Embryonic facial prominence (tissue), 1 donor: ENCODE data around the gene CHADL.
A peak's percentile ranks its signal among the peaks of the same experiment; 100 is the strongest.
"Not testable (repeated sequence)": the region's sequence is repeated elsewhere in the genome, so short reads cannot be mapped to it uniquely, and the experiment has no call there.

Experiments
- DNase-seq: peaks from one replicate; pipeline ENCODE4 v3.0.0-alpha.2; 2016; ENCODE audit errors: extremely low spot score

Gene CHADL, protein sequence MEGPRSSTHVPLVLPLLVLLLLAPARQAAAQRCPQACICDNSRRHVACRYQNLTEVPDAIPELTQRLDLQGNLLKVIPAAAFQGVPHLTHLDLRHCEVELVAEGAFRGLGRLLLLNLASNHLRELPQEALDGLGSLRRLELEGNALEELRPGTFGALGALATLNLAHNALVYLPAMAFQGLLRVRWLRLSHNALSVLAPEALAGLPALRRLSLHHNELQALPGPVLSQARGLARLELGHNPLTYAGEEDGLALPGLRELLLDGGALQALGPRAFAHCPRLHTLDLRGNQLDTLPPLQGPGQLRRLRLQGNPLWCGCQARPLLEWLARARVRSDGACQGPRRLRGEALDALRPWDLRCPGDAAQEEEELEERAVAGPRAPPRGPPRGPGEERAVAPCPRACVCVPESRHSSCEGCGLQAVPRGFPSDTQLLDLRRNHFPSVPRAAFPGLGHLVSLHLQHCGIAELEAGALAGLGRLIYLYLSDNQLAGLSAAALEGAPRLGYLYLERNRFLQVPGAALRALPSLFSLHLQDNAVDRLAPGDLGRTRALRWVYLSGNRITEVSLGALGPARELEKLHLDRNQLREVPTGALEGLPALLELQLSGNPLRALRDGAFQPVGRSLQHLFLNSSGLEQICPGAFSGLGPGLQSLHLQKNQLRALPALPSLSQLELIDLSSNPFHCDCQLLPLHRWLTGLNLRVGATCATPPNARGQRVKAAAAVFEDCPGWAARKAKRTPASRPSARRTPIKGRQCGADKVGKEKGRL

DNA sequence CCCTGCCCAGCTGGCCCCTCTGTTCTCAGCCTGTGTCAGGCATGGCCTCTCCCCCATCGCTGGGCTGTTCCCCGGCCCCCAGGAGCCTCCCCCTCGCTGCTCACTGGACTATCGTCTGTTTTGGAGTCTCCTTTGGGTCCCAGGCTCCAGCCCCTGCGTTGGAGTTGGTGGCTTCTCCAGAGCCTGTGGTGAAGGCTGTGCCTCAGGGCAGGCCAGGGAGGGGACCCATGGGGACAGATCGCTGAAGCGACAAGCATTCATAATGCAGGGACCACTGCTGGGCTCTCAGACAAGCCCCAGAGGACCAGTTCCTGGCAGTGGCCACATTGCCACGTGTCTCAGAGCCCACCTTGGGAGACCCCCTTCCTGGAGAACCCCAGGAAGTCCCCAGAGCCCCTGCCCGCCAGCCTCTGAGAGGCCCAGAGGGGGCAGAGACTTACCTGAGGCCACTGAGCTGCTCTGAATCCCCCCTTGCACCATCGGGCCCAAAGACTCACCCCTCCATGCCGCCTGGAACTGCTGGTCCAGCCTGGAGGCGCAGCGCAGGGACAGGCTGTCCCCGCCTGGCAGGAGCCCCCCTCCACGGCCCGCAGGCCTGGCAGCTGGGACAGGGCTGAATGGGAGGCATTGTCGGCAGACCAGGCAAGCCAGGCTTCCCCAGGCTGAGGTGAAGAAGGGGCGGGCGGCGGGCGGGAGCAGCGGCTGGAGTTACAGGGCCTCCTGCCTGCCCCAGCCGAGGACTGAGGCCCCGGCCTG lies at the start of gene CHADL:
TSS of gene CHADL (minus strand) at position 555 of the 756 bp plus-strand sequence. CDS start at position 505, 50 bp downstream.
- no peak for DNase-seq

DNA sequence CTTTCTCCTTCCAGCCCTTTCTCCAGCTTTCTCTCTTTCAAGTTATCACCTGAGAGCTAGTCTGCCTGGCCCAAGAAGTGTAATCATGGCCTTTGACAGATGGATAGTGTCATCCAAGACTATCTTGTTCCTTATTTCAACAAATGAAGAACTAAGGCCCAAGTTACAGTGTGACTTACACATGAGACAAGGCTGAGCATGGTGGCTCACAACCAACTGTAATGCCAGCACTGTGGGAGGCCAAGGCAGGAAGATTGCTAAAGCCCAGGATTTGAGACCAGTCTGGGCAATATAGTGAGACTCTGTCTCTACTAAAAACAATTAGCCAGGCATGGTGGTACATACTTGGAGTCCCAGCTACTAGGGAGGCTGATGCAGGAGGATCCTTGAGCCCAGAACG lies 48.9 kb upstream of the CHADL start:
- DNase-seq = no peak

DNA sequence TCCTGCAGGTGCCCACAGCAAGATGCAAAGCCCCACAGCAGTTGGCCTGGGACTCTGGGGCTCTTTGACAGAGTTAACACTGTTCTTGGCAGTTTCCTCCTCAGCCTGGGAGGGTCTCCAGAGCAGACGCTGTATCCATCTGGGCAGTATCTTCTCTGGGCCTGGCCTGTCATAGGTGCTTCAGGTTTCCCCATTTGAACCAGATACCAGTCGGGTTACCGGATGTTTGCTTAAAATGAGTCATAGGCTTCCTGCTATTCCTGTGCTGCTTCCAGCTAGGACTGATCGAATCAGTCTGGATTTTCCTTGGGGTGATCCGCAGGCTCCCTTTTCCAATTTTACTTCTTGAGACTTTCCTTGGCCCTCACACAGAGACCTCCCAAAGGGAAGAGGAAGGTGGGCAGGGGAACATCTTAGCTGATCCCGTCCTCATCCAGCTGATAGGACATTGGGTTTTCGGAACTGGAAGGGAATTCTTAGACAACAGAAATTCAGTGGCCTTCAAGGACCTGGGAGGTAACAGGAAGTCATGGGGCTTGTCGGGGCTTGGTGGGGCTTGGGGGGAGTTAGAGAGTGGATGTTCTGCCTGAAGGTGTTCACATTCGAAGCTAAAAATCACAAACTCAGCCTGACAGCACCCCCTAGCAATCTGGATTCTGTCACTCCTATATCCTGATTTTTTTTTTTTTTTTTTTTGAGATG lies 47.7 kb upstream of the CHADL start:
- no peak for DNase-seq

DNA sequence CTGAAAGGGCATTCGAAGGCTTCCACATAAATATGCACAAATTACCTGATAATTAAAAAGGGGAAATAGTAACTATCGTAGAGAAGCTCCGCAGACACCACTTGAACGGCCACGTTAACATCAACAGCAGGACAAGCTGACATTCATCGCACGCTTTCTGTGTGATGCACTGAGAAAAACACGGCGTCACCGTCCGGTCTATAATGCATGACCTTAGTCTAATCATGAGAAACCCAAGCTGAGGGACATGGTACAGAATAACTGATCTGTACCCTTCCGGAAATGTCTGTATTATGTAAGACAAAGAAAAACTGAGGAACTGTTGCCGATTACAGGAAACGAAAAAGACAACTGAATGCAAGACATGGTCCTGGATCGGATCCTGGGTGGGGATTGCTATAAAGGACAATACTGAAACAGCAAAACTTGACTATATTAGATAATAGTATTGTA lies 45.9 kb upstream of the CHADL start:
- DNase-seq = no peak

GRCh38 chr22:41285820-41286638 lies 45.3 kb upstream of the CHADL start, which contains the start of gene RANGAP1:
TSS of gene RANGAP1 (minus strand) at chr22:41286187. CDS start at chr22:41281044, 5,143 bp downstream.
- DNase-seq = peak; percentile 97

GRCh38 chr22:41285441-41285819 lies 44.7 kb upstream of the CHADL start:
- no peak for DNase-seq

DNA sequence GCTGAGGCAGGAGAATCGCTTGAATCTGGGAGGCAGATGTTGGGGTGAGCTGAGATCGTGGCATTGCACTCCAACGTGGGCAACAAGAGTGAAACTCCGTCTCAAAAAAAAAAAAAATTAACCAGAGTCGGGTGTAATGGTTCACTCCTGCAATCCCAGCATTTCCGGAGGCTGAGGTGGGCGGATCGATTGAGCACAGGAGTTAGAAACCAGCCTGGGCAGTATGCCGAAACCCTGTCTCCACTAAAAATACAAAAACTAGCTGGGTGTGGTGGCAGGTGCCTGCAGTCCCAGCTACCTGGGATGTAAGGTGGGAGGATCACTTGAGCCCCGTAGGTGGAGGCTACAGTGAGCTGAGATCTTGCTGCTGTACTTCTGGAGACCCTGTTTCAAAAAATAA lies 43.7 kb upstream of the CHADL start:
- DNase-seq = no peak

- DNase-seq = no peak
These were observed 40.1 kb upstream of the CHADL start for GRCh38 chr22:41280854-41281253.

DNA sequence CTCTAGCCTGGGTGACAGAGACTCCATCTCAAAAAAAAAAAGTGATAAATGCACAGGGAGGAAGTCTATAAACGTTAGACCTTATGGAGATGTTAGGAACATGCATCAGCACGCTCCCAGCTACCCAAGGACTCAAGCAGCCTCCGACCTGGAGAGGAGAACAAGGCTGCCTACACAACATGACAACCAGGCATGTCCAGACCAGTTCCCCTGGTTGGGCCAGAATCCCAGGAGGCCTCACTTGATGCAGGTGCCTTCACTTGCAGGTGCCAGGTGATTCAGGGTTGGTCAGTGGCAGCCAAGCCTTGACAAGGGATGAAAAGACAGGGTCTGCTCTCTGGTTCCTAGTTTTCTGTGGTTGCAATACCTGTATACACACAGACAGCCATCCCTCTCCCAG lies 39.3 kb upstream of the CHADL start:
- DNase-seq = no peak

DNA sequence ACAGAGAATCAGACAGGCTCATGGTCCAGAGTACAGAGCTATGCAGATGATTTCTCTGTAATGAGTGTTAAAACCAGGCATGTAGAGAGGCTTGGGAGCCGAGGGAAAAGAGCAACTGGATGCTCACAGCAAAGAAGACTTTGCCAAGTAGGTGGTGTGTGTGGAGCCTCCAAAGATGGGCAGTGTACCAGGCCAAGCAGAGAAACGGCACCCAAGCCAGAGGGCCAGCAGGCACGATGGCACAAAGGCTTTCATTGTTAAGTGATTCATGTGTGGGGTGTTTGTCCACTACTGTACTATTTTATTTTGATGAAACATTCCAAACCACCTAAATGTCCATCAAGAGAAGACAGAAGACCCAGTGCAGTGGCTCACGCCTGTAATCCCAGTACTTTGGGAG lies 34.1 kb upstream of the CHADL start:
- no peak for DNase-seq

DNA sequence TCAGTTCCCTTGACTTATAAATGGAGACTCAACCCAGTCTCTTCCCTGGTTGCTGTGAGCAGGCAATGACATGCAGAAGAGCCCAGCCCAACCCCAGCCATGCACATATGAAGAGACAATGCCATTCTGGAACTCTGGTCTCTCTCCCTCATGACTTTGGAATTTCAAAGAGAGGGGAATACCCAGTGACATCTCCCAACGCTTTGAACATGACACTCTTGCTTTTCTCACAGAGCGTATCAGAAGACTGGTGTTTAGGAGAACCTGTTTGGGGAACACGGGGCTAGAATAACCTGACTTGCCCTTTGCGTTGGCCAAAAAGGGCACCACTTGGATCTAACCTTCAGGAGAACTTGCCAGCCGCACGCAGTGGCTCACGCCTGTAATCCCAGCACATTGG lies 32.4 kb upstream of the CHADL start:
- no peak for DNase-seq

DNA sequence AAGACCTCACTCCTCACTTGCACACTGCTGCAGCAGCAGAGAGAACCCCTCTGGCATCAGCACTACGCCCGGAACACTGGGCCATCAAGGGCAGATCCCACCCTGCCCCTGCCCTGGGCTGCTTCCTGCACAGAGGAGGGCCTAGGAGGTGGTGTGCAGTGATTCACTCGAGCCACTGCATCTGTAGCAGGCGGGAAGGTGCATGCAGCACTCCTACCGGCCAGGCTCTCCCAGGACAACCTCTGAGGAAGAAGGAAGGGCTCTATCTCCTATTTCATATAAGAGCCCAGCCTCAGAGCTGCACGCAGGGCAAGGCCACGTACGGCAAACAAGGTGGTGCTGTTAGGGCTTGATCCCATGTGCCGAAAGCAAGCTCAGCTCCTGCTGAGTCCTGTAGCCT lies 31.1 kb upstream of the CHADL start:
- no peak for DNase-seq

DNA sequence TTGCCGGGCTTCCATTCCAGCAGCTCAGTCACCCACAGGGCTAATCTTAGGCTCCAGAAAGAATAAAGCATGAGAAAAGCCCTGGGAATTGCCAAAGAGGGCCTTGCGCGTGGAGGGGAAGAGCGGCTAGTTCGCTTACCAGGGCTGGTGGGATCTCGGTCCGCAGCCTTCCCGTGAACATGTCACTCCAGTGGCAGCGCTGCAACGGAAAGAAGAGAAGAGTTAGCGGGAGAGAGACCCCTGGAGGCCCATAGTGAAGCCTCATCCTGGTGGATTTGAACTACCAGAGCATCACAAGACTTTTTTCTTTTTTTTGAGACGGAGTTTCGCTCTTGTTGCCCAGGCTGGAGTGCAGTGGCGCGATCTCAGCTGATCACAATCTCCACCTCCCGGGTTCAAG lies 27.2 kb upstream of the CHADL start:
- no peak for DNase-seq

GRCh38 chr22:41264408-41264941 lies 23.7 kb upstream of the CHADL start:
- no peak for DNase-seq

- DNase-seq = no peak
These were observed 23.0 kb upstream of the CHADL start for GRCh38 chr22:41263704-41264103.

DNA sequence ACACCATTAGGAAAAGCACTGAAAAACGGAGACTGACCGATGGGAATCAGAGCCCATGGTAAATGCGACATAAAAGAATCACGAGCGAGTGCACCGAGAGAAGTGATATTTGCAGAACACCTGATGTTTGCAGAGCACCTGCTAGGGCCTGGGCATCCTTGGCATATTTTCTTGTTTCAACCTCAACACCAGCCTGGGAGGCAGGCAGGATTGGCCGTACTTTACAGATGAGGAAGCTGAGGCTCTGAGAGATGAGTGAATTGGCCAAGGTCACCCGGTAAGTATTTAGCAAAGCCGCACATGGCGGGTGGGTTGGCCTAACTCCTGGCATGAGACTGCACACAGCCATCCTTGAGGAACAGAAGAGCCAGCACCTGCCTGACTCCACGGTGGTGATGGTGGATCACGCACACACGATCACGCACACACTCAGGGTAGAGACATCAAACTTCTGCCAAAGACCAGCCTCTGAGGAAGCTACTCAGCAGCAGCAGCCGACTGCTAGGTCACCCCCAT lies 21.6 kb upstream of the CHADL start:
- no peak for DNase-seq

DNA sequence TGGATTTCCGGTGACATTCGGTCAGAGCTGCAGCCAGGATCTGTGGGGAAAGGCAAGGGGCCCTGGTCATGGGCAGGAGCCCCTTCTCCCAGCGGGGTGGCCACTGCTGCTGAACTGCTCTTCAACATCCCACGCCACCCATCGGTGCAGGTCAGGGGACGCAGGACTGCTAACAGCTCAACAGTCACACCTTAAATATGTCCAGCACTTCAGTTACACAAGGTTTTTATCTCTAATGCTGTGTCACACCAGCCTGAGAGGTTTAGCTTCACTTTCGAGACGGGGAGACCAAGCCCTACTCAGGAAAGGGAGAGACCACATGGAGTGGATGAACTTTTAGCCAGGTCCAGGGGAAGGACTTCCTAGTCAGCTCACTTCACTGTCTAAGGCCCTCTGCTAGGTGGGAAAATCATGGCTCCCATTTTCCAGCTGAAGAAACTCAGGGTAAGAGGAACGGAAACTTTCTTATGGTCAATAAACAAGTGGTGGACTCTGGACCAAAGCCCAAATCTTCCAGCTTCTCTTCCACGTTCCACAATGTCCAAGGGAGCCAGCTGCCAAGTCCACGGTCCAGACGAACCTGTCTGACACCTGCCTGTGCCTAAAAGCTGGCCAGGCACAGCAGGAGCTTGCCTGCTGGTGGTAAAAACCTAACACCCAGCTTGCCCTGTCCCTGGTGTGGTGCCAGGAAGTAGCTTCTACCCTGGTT lies 21.0 kb upstream of the CHADL start:
- no peak for DNase-seq

DNA sequence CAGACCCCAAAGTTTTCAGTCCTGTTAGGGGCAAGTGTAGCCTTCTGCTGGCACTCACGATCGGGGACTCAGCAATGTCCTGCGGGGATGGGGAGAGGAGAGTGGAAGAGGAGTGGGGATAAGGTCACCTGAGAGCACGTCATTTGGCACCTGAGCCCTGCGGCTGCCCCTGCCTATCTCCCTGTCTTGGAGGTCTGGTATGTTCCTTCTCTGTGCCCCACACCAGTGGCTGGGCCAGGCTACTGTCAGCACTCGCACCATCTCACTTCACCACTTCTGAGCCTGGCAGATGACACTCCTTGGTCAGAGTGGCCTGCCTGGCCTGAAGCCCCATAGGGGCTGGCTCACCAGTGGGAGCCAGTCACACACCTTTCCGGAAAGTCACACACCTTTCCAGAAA lies 20.1 kb upstream of the CHADL start:
- no peak for DNase-seq

GRCh38 chr22:41259756-41260155 lies 19.0 kb upstream of the CHADL start:
- not testable (repeated sequence) for DNase-seq

DNA sequence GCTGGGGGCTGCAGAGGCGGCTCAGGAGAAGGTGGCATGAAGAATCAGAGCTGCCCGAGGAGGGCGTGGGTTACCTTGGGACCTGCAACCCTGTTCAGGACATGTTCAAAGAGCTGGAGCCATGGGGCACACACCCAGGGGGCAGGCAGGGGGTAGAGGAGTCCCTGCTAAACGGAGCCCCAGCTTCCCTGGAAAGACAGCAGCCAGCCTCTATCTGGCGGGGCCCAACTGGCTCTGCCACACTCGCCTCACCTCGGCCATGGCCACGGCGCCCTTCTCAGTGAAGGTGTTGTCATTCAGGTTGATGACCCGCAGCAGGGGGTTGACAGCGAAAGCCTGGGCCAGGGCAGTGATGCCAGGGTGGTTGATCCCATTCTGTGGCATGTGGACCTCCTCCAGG lies 17.0 kb upstream of the CHADL start:
- no peak for DNase-seq
